NCI-H2227 (cell line): Measurements from ENCODE around the gene MS4A6A.
"Not testable (repeated sequence)": the region's sequence is repeated elsewhere in the genome, so short reads cannot be mapped to it uniquely, and the experiment has no call there.

ENCODE experiments used
- DNase-seq: peaks from one replicate; lab custom pipeline; 2025; ENCODE audit not compliant: unreplicated experiment; lab: John Stamatoyannopoulos, UW

MS4A6A gene

GRCh38 chr11:60184824-60185511 is 2.1 kb upstream of the MS4A6A start:
- no peak for DNase-seq

GRCh38 chr11:60183591-60184205 is 815 bp upstream of the MS4A6A start:
- DNase-seq = no peak

- no peak for DNase-seq
Measured at GRCh38 chr11:60175860-60176275, 7.0 kb downstream of the MS4A6A start.

GRCh38 chr11:60172011-60172410 is 10.9 kb downstream of the MS4A6A start:
- no peak for DNase-seq

- DNase-seq = no peak
Measured at GRCh38 chr11:60170566-60170965, 12.3 kb downstream of the MS4A6A start.

GRCh38 chr11:60169264-60169915 is 13.5 kb downstream of the MS4A6A start:
- DNase-seq = no peak

- no peak for DNase-seq
Measured at GRCh38 chr11:60168306-60168705, 14.6 kb downstream of the MS4A6A start.

- DNase-seq = no peak
Measured at GRCh38 chr11:60165951-60166350, 16.9 kb downstream of the MS4A6A start.

GRCh38 chr11:60165538-60165937 is 17.3 kb downstream of the MS4A6A start:
- no peak for DNase-seq

- DNase-seq = no peak
Measured at GRCh38 chr11:60164550-60165075, 18.3 kb downstream of the MS4A6A start.

- DNase-seq = no peak
Measured at GRCh38 chr11:60161766-60162165, 21.1 kb downstream of the MS4A6A start.

- no peak for DNase-seq
Measured at GRCh38 chr11:60161107-60161506, 21.8 kb downstream of the MS4A6A start.

- no peak for DNase-seq
Measured at GRCh38 chr11:60159868-60160267, 23.0 kb downstream of the MS4A6A start.

- DNase-seq = no peak
Measured at GRCh38 chr11:60159284-60159683, 23.6 kb downstream of the MS4A6A start.

- no peak for DNase-seq
Measured at GRCh38 chr11:60158636-60159035, 24.2 kb downstream of the MS4A6A start.

GRCh38 chr11:60155931-60156330 is 27.0 kb downstream of the MS4A6A start:
- no peak for DNase-seq

- not testable (repeated sequence) for DNase-seq
Measured at GRCh38 chr11:60152727-60153126, 30.2 kb downstream of the MS4A6A start.

GRCh38 chr11:60150279-60150678 is 32.6 kb downstream of the MS4A6A start:
- DNase-seq = no peak

GRCh38 chr11:60145677-60146076 is 37.2 kb downstream of the MS4A6A start:
- no peak for DNase-seq

- DNase-seq = no peak
Measured at GRCh38 chr11:60143768-60144167, 39.1 kb downstream of the MS4A6A start.

- no peak for DNase-seq
Measured at GRCh38 chr11:60133917-60134316, 49.0 kb downstream of the MS4A6A start.

GRCh38 chr11:60131912-60132311 is 51.0 kb downstream of the MS4A6A start:
- DNase-seq = no peak
